GM12891 (cell line): ENCODE results near the gene PRPF4.

ENCODE experiments used
- PAX5 ChIP-seq: IDR thresholded peaks from 2 replicates; pipeline ENCODE4 v1.6.1; 2011; ENCODE audit warnings: low read length, moderate library complexity, mild to moderate bottlenecking; ENCODE audit not compliant: insufficient read depth, severe bottlenecking
- POLR2A ChIP-seq: IDR thresholded peaks from 2 replicates; pipeline ENCODE4 v1.6.1; 2011; ENCODE audit warnings: low read depth, low read length, control low read depth
- POLR2AphosphoS5 ChIP-seq: IDR thresholded peaks from 2 replicates; pipeline ENCODE4 v1.6.1; 2011; ENCODE audit warnings: low read depth, low read length, control low read depth
- POU2F2 ChIP-seq: IDR thresholded peaks from 2 replicates; pipeline ENCODE4 v1.6.1; 2011; ENCODE audit warnings: low read depth, mild to moderate bottlenecking, control low read depth, low read length, moderate library complexity
- SPI1 ChIP-seq: IDR thresholded peaks from 2 replicates; pipeline ENCODE4 v1.6.1; 2011; ENCODE audit warnings: low read depth, low read length, control low read depth
- TAF1 ChIP-seq: IDR thresholded peaks from 2 replicates; pipeline ENCODE4 v1.6.1; 2011; ENCODE audit warnings: low read depth, low read length, control low read depth

DNA sequence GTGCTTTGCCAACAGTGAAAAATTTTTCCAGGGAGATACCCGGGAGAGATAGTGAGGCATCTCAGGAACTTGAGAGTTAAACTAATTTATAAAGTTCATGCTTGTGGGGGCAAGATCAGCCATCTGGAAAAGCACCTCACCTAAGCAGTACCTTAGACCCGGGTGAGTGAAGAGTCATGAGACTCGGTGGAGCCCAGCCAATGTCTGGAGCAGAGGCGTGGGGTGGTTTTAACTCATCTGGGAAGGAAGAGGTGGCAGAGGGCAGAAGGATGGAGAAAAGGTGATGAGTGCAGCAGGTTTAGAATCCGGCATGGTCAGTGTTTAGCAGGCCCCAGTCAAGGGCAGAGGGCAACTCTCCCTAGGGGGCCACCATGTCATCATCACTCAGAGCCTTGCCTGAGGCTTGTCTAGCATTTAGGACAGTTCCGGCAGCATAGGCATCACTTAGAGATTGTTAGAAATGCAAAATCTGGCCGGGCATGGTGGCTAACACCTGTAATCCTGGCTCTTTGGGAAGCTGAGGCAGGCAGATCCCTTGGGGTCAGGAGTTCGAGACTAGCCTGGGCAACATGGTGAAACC is 32.0 kb downstream of the PRPF4 start:
- TF ChIP-seq POLR2A (no peak), TAF1 (no peak), POLR2AphosphoS5 (no peak), PAX5 (no peak), POU2F2 (no peak), SPI1 (no peak)
